Epithelial cell of esophagus (primary cell): ENCODE results near the gene FOLR3.

Source experiments
- DNase-seq: peaks from one replicate; pipeline ENCODE4 v3.0.0; 2010; ENCODE audit warnings: low read depth
- H3K4me3 ChIP-seq: 2 replicates; pipeline ENCODE4 v1.5.1; 2011; ENCODE audit warnings: mild to moderate bottlenecking, low read length, control low read depth
- TF ChIP-seq, protein P1 (sequence below): IDR thresholded peaks from 2 replicates; pipeline ENCODE4 v1.5.1; 2011; ENCODE audit warnings: low read depth, mild to moderate bottlenecking, low read length, control low read depth, inconsistent platforms; ENCODE audit not compliant: insufficient read depth; ENCODE audit errors: missing control alignments

The FOLR3 gene

DNA sequence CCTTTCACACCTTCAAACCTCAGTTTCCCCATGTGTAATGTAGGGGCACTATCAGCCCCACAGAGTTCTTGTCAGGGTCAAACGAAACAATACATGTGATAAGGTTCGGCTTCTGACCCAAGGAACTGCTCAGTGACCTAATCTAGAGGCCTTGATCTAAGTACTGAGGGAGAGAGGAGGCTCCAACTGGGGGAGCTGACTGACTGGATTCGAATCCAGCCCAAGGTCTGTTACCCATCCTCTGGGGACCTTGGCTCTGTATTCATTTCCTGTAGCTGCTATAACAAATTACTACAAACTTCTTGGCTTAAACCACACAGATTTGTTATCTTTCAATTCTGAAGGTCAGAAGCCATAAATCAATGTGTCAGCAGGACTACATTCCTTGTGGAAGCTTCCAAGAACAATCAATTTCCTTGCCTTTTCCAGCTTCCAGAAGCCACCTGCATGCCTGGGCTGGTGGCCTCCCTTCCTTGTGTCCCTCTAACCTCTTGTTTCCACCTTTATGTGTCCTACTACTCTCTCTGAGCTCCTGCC is 12.3 kb upstream of the FOLR3 start:
- H3K4me3 ChIP-seq = no peak overlapping the region
- DNase-seq = no peak
- TF ChIP-seq, protein P1, sequence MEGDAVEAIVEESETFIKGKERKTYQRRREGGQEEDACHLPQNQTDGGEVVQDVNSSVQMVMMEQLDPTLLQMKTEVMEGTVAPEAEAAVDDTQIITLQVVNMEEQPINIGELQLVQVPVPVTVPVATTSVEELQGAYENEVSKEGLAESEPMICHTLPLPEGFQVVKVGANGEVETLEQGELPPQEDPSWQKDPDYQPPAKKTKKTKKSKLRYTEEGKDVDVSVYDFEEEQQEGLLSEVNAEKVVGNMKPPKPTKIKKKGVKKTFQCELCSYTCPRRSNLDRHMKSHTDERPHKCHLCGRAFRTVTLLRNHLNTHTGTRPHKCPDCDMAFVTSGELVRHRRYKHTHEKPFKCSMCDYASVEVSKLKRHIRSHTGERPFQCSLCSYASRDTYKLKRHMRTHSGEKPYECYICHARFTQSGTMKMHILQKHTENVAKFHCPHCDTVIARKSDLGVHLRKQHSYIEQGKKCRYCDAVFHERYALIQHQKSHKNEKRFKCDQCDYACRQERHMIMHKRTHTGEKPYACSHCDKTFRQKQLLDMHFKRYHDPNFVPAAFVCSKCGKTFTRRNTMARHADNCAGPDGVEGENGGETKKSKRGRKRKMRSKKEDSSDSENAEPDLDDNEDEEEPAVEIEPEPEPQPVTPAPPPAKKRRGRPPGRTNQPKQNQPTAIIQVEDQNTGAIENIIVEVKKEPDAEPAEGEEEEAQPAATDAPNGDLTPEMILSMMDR = no peak

DNA sequence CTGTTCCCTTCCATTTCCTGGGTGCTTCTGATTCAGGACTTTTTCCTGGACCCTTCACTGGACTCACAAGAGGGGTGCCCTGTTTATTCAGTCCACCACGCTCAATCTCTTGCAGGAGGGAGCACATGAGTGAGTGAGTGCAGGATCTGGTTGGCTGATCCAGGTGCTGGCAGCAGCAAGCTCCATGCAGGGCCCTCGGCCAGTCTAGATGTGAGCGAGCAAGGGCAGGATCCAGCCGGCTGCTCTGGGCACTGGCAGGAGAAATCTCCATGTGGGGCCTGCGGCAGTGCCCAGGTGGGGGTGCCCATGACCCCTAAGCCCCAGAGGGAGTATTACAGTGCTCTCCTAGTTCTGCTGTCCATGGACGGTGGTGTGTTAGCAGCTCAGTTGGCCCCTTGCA is 11.5 kb upstream of the FOLR3 start:
- TF ChIP-seq, protein P1 = no peak
- H3K4me3 ChIP-seq = no peak overlapping the region
- no peak for DNase-seq

DNA sequence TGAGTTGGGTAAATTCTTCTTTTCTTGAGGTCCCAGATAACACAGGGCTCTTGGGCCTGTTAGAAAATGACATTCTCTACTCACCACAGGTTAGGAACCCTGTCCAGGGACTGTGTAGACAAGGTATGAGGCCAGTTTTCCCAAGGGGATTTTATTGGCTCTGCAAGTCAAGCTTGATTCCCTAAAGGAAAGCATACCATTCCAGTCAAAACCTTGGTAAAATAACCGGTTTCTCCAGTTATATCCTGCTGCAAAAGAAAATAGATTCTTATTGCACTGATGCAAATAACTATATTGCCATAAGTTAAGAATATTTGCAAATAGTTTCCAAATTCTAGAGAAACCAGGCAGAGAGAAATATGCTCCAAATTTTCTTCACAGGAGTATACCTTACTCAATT is 9.6 kb upstream of the FOLR3 start:
- H3K4me3 ChIP-seq = no peak overlapping the region
- TF ChIP-seq, protein P1 = no peak
- no peak for DNase-seq

DNA sequence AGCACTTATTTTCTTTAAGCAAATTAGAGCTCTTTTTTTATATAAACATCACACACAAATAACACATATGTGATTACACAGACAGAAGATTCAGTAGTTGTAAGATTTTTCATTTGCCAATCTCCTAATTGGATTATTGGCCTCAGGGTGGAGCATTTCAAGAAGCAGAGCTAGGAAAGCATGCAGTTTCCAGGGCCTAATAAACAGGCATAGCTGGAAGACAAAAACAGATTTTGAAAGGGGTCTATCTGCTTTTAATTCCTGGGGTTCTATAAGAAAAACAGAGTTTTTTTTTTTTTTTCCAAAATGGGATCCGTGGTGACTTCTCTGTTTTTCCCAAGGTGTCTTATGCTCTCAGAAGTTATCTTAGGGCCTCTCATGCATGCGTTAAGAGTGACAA is 7.6 kb upstream of the FOLR3 start:
- TF ChIP-seq, protein P1 = no peak
- no peak for DNase-seq
- H3K4me3 ChIP-seq = no peak overlapping the region

DNA sequence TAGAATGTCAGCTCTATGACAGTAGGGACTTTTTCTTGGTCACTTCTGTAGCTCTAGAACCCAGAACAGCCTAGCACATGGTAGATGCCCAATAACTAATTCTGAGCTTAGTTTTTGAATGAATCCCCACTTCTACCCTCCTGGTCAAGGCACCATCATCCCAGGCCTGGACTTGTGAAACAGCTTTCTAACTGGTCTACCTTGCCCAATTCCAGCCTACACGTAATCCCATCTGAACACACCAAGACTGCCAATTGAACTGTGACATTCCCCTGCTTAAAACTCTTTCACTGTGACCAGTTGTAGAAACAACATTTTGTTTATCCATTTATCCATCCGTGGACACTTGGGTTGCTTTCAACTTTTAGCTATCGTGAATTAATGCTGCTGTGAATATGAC is 6.1 kb upstream of the FOLR3 start:
- no peak for DNase-seq
- H3K4me3 ChIP-seq = no peak overlapping the region
- TF ChIP-seq, protein P1 = no peak

DNA sequence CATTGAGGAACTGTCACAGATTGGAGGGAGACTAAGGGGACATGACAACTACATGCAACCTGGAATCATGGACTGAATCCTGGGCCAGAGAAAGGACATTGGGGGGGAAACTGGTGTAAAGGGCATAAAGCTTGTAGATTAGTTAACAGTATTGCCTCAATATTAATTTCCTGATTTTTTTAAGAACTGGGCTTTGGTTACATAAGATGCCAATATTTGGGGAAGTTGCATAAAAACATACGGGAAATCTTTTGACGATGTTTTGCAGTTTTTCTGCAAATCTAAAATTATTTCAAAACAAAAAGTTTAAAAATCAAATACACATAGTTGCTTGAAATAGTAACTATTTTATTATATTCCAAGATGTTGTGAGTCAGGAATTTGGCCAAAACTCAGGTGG is 2.9 kb upstream of the FOLR3 start:
- TF ChIP-seq, protein P1 = no peak
- H3K4me3 ChIP-seq = no peak overlapping the region
- no peak for DNase-seq

DNA sequence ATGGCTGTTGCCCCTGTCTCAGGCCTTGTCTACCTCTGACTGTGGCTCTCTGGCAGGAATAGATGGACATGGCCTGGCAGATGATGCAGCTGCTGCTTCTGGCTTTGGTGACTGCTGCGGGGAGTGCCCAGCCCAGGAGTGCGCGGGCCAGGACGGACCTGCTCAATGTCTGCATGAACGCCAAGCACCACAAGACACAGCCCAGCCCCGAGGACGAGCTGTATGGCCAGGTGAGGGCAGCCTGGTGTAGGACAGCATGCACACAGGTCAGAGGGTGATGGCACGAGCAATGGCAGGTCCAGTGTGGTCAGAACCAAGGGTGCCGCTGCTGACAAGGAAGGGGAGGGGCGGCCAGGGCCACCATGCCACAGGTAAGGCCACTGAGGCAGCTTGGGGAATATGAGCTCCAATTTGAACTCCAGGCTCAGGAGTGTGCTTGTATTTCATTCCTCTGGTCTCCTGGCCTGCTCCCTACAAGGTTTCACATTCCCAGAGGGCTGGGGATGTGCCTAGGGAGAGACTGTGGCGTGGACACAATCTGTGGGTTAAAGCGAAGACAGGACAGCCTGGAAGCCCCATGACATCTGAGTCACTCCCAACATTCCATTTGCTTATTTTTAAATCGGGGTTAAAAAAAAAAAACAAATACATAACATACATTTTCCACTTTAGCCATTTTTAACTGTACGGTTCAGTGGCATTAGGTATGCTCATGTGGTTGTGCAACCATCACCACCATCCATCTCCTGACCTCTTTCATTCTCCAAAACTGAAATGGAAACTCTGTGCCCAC is 562 bp downstream of the FOLR3 start:
- H3K4me3 ChIP-seq = no peak overlapping the region
- TF ChIP-seq, protein P1 = no peak
- DNase-seq = no peak
